ENCODE data around the gene PAM16.
"Not testable (repeated sequence)": the region's sequence is repeated elsewhere in the genome, so short reads cannot be mapped to it uniquely, and the experiment has no call there.

The PAM16 gene

DNA sequence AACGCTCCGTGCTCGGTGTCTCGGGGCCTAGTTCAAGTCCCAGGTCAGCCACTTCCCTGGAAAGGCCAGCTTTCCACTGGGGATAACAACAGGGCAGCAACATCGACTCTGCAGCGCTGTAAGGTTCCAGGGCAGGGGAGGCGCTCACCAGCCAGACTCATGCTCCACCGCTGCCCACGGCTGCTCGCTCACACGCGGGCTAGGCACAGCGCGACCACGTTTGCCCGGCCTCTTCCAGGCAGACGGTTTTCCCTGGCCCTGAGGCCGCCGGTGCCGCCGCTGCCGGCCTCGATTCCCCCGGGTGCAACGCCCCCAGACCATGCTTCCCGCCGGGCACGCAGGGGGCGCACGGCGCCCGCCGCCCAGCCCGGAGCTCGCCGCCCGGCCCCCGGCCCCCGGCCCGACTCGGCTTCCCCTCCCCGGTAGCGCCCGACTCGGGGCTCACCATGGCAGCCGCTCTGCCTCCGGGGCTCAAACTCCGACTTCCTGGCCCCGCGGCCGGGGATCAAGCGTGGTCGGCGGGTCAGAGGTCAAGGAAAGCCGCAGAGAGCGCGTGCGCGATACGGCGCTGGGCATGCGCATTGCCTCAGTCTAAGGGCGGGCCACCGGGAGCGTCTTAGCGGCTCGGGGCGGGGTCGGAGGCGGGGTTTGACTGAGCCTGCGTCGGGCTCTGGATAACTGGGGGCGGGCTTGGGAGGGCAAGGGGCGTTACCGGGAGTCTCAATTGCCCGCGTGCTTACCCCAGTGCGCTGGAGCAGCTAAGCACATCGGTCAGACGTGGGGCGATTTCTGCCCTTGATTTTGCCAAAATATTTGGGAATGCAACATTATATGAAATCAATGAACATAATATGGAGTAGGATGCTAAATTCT, at the start of gene PAM16:
Gene PAM16, minus strand, starts transcription at position 535 of the 873 bp plus-strand sequence. Its CDS starts 87 bp downstream, at position 448.
- DNase-seq (ENCODE audit: low spot score) (peak; percentile 87), FAIRE-seq (no peak)

DNA sequence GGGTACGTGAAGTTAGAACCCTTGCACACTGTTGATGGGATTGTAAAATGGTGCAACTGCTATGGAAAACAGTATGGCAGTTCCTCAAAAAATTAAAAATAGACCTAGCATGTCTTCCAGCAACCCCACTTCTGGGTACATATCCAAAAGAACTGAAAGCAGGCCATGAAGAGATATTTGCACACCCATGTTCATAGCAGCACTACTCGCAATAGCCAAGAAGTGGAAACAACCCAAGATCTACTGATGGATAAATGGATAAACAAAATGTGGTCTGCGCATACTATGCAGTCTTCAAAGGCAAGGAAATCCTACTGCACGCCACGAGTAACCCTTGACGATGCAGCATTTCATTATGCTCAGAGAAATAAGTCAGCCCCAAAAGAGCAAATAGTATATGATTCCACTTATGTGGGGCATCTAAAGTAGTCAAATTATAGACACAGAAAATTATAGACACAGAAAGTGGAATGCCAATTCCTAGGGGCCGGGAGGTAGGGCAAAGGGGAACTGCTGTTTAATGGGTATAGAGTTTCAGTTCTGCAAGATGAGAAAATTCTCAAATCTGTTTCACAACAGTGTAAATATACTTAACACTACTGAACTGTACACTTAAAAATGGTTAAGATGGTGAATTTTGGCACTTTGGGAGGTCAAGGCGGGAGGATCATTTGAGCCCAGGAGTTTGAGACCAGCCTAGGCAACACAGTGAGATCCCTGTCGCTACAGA, 48.0 kb upstream of the PAM16 start:
- no peak for FAIRE-seq
- no peak for DNase-seq (ENCODE audit: low spot score)

DNA sequence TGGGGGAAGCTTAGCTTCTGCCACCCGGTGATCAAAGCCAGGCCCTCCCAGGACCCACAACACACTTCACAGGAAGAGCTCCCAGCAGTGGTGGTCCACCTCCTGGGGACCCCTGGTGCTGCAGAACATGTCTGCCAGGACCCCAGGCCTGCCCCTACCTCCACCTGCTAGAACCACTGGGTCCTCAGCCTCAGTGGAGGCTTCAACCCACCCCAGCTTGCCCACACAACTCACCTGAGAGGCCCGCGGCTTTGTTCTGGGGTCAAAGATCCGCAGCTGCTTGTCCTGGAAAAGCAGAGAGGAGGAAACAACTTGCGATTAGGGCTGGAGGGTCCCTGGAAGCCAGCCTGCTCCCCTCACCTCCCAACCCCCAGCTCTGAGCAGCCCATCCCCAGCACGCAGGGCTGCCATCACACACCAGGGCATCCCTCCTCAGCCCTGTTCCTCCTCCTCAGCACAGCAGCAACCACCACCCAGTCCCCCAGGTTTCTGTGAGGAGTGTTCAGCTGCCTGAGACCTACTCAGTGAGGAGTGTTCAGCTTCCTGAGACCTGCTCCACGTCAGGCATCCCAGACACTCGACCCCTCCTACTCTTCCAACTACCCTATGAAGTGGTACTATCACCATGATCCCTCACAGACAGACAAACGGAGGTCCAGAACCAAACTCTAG, 44.1 kb upstream of the PAM16 start:
- no peak for FAIRE-seq
- DNase-seq (ENCODE audit: low spot score): no peak

DNA sequence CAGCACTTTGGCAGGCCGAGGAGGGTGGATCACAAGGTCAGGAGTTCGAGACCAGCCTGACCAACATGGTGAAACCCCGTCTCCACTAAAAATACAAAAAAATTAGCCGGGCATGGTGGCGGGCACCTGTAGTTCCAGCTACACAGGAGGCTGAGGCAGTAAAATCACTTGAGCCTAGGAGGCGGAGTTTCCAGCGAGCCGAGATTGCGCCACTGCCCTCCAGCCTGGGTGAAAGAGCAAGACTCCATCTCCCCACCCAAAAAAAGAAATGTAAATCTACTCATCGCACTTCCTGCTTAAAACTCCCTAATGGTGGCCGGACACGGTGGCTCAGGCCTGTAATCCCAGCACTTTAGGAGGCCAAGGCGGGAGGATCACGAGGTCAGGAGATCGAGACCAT, 42.7 kb upstream of the PAM16 start:
- not testable (repeated sequence) for DNase-seq (ENCODE audit: low spot score); FAIRE-seq

DNA sequence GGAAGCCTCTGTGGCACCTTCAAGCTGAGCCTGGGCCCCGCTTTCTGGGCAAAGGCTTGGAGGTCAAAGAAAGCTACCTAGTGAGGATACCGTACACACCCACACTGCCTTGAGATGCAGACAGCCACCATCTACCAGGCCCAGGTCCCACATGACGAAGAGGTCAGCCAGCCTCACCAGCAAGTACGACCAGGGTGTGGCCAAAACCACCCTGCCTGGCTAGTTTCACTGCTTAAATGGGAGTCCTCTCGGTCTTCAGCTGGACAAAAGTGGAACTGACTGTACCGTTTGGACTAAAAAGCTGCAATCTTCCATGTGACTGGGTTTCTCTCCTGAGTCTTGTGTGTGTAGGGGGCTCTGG, 42.1 kb upstream of the PAM16 start:
- DNase-seq (ENCODE audit: low spot score) (no peak), FAIRE-seq (no peak)

DNA sequence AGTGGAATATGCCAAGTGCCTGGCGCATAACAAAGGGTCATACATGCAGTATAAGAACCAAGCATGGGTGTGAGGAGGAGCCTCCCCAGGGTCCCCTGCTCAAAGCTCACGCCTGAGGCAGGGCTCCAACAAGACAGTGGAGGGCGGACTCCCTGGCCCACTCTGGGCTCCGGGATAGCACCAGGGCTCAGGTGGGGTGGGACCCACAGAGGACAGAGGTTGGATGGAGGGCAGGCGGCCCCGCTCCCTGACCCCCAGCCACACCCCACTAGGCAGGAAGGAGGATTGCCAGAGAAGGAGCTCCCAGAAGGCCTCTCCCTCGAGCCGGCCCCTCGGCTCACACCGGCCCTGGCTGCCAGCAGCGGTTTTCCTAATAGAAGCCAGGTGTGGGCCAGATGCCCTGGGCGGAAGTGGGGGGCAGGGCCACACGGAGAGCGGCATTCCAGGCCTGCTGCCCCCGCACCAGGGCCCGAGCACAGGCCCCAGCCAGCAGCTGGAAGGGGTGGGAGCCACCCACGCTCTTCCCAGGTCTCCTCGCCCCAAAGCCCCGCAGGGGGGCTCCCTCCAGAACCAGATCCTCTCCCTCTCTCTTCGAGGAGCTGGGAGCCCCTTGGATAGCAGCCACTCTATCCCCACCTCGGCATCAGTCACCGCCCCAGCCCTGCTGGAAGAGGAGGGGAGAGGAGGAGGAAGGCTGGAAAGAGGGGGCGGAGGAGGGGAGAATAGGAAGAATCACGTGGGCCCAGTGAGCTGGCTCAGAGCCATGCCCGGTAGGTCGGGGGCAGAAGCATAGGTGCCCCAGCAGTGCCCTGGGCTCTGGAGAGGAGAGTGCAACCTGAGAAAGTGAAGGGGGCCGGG, 41.5 kb upstream of the PAM16 start:
- no peak for DNase-seq (ENCODE audit: low spot score)
- no peak for FAIRE-seq

DNA sequence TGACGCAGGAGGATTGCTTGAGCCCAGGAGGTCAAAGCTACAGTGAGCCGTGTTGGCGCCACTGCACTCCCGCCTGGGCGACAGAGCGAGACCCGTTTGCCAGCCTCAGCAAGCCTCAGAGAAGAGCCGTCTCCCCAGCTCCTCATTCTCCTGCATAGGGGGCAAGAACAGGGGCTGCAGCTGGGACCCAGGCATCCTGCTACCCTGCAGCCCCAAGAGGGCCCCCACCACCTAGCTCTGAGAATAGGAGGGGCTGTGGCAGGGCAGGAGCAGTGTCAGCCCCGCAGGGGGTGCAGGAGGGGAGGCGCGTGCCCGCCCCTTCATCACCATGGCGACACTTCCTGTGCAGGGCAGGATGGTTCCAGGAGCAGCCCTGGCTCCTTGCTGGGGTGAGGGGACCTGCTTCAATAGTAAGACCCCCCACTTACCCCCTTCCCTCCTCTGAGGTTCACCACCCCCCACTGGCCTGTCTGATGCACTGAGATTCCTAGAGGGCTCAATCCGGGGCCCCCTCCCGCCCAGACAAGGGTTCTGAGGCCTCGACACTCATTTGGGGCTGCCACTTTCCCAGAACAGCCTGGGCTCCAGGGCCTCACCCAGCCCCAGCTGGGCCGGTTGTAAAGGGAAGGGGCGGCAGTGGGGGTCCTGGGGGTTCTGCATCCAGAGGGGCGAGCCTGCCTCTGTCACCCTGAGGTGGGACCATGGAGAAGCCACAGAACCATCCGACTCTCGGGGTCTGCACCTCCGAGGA, 40.7 kb upstream of the PAM16 start:
- FAIRE-seq: no peak
- no peak for DNase-seq (ENCODE audit: low spot score)

DNA sequence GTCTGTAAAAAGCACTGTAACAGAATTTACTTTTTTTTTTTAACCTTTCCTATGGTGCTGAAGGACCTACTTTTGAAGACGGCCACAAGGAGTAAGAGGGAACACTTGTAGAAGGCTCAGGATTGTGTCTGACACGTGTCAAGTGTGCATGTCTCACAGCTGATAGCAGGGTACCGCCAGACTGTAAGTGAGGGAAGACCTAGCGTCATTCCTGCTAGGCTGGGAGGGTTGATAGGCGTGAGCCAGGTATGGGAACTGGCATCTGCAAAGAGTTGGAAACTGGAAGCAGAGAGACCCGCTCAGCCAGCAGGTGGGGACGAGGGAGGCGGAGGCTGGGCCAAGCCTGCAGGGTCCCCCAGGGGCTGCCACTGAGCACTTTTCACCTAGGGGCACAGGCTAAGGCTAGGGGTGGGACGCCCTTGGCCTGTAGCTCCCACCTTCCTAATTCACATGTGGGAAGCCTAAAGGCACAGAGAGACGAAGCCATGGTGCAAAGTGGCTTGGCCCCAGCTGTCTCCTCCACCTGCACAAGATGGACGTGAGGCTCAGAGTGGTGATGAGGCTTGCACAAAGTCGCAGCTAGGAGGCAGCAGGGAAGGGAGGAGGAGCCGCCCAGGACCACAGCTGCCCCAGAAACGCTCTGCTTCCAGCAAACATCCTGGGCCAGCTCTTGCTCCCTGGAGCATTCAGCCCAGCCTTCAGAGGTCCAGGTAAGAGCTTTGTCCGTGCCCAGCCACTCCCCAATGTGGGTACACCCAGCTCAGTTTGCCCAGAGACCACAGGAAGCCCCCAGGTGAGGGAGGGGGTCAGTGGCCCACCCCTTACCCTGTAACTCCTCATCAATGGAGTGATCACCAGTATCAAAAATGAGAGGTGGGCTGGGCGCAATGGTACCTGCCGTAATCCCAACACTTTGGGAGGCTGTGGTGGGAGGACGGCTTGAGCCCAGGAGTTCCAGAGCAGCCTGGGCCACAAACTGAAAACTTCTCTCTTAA, 39.4 kb upstream of the PAM16 start:
- no peak for FAIRE-seq
- DNase-seq (ENCODE audit: low spot score): no peak

DNA sequence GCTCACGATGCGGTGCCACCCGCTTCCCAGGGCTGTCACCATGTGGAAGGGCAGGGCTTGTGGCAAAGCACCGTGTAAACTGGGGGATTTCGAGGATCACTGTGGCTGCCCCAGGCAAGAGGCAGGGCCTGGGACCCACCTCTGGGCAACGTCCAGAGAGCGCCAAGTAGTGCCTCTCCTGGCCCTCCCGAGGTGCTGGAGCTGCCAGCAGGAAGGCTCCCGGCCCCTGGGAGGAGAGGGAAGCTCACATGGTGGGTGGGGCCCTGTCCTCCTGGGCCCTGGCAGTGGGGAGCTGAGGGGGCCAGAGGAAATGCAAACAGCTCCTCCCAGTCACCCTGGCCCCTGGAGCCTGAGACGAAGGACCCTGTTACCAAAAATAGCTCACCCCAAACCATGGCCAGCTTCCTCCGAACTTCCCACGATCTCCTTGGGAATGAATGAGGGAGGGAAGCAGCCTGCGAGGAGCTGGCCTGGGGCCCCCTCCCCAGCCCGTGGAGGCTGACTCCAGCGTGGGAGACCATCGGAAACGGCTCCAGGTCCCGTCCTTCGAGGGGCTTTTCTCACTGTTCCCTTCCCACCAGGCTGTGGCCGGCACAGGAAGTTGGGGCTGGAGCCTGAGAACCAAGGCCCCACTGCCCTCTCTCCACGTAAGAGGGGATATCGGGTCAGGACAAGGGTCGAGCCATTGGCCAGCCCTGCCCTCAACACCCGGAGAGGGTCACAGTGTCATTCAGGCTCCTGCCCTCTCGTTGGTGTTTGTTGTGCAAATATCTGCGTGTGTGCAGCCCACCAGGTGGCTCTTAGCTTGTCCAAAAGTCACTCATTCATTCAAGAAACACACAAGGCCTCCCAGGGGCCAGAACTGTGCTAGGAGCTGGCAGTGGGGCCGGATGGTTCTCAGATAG, 38.2 kb upstream of the PAM16 start:
- FAIRE-seq: no peak
- no peak for DNase-seq (ENCODE audit: low spot score)

DNA sequence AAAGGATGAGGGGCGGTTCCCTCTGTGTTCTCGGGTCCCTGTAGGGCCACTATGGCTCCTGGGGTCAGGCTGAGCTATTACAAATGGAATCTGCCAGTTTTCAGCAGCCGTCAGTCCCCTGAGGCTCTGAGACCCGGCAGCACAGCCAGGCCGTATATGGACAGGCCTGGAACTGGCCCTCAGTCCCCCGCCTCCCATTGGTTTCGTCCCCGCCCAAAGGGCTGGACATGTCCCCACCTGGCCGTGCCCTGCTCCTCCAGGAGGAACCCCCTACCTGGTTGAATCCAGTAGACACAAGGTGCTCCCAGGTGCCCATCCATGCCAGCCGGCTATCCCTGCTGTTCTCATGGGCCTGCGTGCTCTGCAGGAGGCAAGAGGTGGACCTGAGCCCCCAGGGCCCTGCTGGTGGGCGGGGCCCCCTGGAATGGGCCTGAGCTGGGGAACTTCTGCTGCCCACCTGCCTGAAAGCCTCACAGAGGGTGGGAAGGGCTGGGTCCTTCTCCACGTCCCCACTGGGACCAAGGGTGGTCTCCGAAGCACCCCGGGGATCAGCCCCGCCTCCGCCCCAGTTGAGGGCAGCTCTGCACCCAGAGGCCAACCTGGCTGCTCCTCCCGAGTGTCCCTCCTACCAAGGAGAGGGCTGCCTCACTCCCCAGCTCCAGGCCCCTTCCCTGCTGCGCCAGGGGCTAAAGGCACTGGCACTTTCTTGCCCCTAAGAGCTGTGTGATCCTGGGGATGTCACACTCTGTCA, 37.3 kb upstream of the PAM16 start:
- no peak for DNase-seq (ENCODE audit: low spot score)
- FAIRE-seq: no peak

DNA sequence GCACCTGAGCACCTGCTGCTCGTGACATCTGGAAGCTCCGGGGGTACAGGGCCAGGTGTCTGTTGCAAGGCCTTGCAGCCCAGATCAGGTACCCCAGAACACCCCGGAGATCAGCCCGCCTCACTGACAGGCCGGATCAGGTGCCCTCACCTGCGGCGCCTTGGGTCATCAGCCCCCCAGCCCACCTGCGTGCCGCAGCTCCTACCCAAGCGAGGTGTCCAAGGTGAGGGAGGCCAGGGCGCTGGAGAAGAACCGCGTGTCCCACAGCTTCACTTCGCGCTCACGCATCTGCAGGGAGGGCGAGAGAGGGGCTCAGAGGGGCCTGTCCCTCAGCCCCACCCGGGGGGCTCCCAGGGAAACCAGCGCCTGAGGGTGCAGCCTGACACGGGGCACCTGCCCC, 36.7 kb upstream of the PAM16 start:
- no peak for DNase-seq (ENCODE audit: low spot score)

DNA sequence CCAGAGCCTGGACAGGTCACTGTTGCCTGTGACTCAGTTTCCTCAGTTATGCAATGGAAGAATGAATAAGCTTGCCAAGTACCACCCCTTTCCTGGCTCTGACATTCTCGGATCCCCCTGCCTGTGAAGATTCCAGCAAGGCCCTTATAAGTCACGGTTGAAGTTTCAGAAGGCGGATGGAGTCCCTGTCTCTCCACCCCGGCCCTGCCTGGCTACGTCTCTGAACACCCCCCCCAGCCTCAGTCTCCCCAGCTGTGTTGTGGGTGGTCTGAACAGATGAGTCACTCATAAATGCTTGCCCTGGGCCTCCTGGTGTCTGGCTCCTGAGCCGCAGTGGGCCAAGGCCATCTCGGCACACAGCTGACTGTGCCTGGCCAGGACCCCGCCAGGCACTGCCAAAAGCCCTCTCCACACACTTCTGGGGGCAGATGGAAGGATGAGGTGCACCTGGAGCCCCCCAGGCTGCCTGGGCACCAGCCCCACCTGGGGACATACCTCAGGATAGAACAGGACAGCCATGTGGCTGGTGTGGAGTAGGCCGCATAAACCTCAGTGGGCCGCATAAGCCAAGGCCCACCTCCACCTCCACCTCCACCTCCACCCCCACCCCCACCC, 35.9 kb upstream of the PAM16 start:
- DNase-seq (ENCODE audit: low spot score) (no peak), FAIRE-seq (no peak)

More for the DNA sequence above, 36.7 kb upstream of the PAM16 start:
- FAIRE-seq: no peak

DNA sequence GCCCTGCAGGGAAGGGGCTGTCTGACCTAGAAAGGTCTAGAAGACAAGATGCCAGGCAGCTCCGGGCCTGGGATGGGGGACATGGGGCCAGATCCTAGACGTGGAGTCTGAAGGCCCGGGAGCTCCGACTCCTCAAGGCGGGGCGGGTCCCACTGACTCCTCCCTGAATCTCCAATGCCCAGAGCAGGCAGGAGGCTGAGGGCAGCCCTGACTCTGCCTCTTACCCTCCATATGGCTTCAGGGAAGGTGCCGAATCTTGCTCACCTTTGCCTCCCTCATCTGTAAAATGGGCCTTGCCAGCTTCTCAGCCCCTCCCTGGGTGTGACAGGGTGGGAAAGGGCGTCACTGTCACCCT, 35.3 kb upstream of the PAM16 start:
- no peak for DNase-seq (ENCODE audit: low spot score)

DNA sequence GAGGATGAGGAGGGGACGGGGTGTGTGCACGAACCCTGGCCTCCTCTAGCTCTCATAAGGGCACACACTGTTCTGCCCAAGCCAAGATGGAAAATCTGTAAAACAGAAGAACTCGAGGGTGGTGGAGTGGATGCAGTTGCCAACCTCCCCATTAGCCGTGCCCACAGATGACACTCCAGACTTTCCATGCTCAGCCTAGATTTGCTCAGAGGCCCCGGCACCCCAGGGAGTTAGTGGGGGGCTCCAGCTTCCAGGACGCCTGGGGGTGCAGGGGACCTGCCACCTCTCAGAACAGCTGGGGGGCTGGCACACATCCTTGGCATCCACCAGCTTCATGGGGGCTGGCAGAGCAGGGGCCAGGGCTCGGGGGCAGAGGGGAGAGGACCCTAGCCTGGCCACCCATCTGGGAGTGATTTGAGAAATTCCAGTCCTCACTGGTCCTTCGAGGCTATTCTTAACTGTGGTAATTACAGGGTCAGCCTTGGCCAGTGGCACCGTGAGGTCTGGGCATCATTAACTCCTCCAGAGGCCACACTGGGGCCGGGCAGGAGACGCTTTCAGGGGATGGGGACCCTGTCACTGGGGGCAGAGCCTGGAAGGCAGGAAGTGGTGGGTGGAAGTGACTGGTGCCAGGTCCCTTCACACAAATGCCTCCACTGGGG, 34.8 kb upstream of the PAM16 start:
- FAIRE-seq (no peak), DNase-seq (ENCODE audit: low spot score) (no peak)

More for the DNA sequence above, 35.3 kb upstream of the PAM16 start:
- no peak for FAIRE-seq

DNA sequence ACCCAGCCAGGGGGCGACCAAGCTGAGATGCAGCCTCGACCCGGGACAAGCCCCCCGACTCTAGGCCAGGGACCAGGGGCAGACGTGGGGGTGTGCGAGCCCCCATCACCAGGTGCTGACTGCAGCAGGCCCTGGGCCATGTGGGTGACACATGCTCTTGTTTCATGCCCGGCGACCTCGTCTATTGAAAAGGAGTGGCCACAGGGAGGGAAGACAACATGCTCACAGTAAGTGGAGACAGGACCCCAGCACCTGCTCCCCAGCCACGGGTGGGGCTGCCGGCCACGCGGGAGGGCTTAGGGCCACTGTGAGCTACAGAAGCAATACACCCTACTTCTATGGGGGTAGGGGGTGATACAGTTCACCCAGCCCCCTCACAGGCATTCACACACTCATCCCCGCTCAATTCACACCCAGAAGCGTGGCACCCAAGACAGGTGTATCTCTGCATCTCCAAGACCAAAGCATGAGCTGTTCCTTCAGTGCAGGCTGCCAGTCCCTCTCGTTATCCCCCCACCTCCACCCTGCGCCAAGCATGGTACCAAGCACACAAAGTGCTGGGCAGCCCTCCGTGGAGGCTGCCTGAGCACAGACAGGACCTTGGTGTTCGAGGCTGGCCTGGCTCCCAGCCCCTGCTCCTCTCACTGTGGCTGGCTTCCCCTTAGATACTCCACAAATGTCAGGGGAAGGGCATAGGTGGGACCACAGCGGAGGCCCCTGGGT, 34.1 kb upstream of the PAM16 start:
- FAIRE-seq (no peak), DNase-seq (ENCODE audit: low spot score) (no peak)

DNA sequence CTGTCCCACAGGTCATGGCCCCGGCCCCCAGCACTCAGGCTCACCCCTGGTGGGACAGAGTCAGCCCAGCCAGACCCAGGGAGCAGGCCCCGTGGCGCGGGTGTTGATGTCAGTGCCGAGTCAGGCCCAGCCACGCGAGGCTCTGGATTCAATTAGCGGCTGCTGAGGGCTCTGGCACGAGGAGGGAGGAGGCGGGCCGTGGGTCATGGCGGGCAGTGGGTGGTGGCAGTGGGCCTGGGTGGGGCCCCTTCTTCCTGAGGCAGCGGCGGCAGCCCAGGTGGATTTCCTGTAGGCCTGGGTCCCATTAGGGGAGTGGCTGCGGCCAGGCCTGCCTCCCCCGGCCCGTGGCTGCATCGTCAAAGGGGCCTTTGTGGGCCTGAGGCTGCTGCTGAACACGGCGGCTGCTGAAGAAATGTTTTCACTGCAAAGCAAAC, 33.4 kb upstream of the PAM16 start:
- no peak for DNase-seq (ENCODE audit: low spot score)
- no peak for FAIRE-seq

Measured in RCC 7860 (cell line).